HL-60 (cell line): ENCODE results near the gene BLOC1S2.

Source experiments
- POLR2AphosphoS5 ChIP-seq: IDR thresholded peaks from 2 replicates; pipeline ENCODE4 v1.6.1; 2012; ENCODE audit warnings: low read depth
- TF ChIP-seq, protein P1 (sequence below): IDR thresholded peaks from one replicate; pipeline ENCODE4 v1.5.1; 2011; ENCODE audit warnings: low read length, control low read depth, inconsistent platforms; ENCODE audit not compliant: insufficient read depth

GRCh38 chr10:100303724-100304319 lies 17.3 kb upstream of the BLOC1S2 start:
- TF ChIP-seq, protein P1, sequence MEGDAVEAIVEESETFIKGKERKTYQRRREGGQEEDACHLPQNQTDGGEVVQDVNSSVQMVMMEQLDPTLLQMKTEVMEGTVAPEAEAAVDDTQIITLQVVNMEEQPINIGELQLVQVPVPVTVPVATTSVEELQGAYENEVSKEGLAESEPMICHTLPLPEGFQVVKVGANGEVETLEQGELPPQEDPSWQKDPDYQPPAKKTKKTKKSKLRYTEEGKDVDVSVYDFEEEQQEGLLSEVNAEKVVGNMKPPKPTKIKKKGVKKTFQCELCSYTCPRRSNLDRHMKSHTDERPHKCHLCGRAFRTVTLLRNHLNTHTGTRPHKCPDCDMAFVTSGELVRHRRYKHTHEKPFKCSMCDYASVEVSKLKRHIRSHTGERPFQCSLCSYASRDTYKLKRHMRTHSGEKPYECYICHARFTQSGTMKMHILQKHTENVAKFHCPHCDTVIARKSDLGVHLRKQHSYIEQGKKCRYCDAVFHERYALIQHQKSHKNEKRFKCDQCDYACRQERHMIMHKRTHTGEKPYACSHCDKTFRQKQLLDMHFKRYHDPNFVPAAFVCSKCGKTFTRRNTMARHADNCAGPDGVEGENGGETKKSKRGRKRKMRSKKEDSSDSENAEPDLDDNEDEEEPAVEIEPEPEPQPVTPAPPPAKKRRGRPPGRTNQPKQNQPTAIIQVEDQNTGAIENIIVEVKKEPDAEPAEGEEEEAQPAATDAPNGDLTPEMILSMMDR: peak; percentile 66
- TF ChIP-seq POLR2AphosphoS5: no peak
